SU-DHL-6 (cell line): ENCODE results near the gene KLB.

Experiments used
- H2AFZ ChIP-seq: fragments of 200-600 bp; sonication (generic); 2 replicates; pipeline ENCODE4 v1.6.1; 2014; ENCODE audit warnings: low read depth, mild to moderate bottlenecking, moderate library complexity, mixed read lengths, antibody characterized with exemption, low read length; ENCODE audit not compliant: severe bottlenecking
- H3F3A ChIP-seq: fragments of 200-600 bp; shearing (Covaris generic); 2 replicates; pipeline ENCODE4 v1.6.0; 2016; ENCODE audit warnings: antibody characterized with exemption, mild to moderate bottlenecking; ENCODE audit not compliant: insufficient read depth
- H3K27ac ChIP-seq: fragments of 200-600 bp; sonication (generic); 2 replicates; pipeline ENCODE4 v1.5.1; 2016; ENCODE audit warnings: low read depth, mild to moderate bottlenecking, low read length, moderate library complexity, mixed read lengths
- H3K27me3 ChIP-seq: fragments of 200-600 bp; sonication (generic), shearing (Covaris generic); 2 replicates; pipeline ENCODE4 v1.6.0; 2014; ENCODE audit warnings: mild to moderate bottlenecking, low read length
- H3K36me3 ChIP-seq: fragments of 200-600 bp; sonication (generic); 2 replicates; pipeline ENCODE4 v1.6.1; 2014; ENCODE audit warnings: mild to moderate bottlenecking, low read length, mixed read lengths
- H3K4me2 ChIP-seq: fragments of 300-600, 200-600 bp; shearing (Covaris generic), sonication (generic); 2 replicates; pipeline ENCODE4 v1.6.0; 2014; ENCODE audit warnings: low read length, low read depth, mild to moderate bottlenecking; ENCODE audit not compliant: poor library complexity, severe bottlenecking
- H3K4me3 ChIP-seq: fragments of 200-600 bp; sonication (generic); 2 replicates; pipeline ENCODE4 v1.5.1; 2014; ENCODE audit warnings: antibody characterized with exemption, low read length, mild to moderate bottlenecking, mixed read lengths; ENCODE audit not compliant: insufficient read depth, poor library complexity, severe bottlenecking
- H3K79me2 ChIP-seq: fragments of 200-600 bp; sonication (generic); 2 replicates; pipeline ENCODE4 v1.6.1; 2014; ENCODE audit warnings: mild to moderate bottlenecking, low read length, moderate library complexity; ENCODE audit not compliant: insufficient read depth
- H3K9ac ChIP-seq: fragments of 200-600 bp; sonication (generic); 2 replicates; pipeline ENCODE4 v1.7.0; 2014; ENCODE audit warnings: mild to moderate bottlenecking, low read length
- H3K9me2 ChIP-seq: fragments of 200-600 bp; sonication (generic); replicated peaks from 2 replicates; pipeline ENCODE4 v1.6.1; 2014; ENCODE audit warnings: low read length; ENCODE audit not compliant: insufficient read depth
- H3K9me3 ChIP-seq: fragments of 200-600 bp; sonication (generic); 2 replicates; pipeline ENCODE4 v1.6.1; 2014; ENCODE audit warnings: low read length, mixed read lengths; ENCODE audit not compliant: insufficient read depth
- H4K20me1 ChIP-seq: fragments of 200-600 bp; sonication (generic); 2 replicates; pipeline ENCODE4 v1.6.1; 2014; ENCODE audit warnings: low read depth, mild to moderate bottlenecking, antibody characterized with exemption, low read length, moderate library complexity, mixed read lengths
- EZH2phosphoT487 ChIP-seq: fragments of 200-600 bp; sonication (generic), shearing (Covaris generic); conservative IDR thresholded peaks from 2 replicates; pipeline ENCODE4 v1.6.1; 2018; ENCODE audit warnings: mild to moderate bottlenecking, antibody characterized with exemption, low read length, moderate library complexity, mixed read lengths
- TF ChIP-seq, protein P1 (sequence below): fragments of 200-600 bp; sonication (generic); IDR thresholded peaks from one replicate; pipeline ENCODE4 v1.5.1; 2017; ENCODE audit warnings: antibody characterized with exemption, mild to moderate bottlenecking, low read length, moderate library complexity; ENCODE audit not compliant: insufficient read depth, poor library complexity, severe bottlenecking

Gene KLB

GRCh38 chr4:39497909-39498726, 91.4 kb downstream of the KLB start:
- Histone ChIP-seq H3K4me2 (no peak overlapping the region), H3K27me3 (no peaks in the 10 kb centered on the region), H3K9ac (no peak overlapping the region), H2AFZ (no peak overlapping the region), H3F3A (no peaks in the 10 kb centered on the region), H3K9me2 (no peaks in the 10 kb centered on the region), H3K9me3 (no peaks in the 10 kb centered on the region), H3K79me2 (no peaks in the 10 kb centered on the region), H3K4me3 (no peak overlapping the region), H3K27ac (no peak overlapping the region), H3K36me3 (peaks cover 2% of the 10 kb centered on the region; the same call in 1 of the 2 replicates), H4K20me1 (no peaks in the 10 kb centered on the region)
- TF ChIP-seq, protein P1, sequence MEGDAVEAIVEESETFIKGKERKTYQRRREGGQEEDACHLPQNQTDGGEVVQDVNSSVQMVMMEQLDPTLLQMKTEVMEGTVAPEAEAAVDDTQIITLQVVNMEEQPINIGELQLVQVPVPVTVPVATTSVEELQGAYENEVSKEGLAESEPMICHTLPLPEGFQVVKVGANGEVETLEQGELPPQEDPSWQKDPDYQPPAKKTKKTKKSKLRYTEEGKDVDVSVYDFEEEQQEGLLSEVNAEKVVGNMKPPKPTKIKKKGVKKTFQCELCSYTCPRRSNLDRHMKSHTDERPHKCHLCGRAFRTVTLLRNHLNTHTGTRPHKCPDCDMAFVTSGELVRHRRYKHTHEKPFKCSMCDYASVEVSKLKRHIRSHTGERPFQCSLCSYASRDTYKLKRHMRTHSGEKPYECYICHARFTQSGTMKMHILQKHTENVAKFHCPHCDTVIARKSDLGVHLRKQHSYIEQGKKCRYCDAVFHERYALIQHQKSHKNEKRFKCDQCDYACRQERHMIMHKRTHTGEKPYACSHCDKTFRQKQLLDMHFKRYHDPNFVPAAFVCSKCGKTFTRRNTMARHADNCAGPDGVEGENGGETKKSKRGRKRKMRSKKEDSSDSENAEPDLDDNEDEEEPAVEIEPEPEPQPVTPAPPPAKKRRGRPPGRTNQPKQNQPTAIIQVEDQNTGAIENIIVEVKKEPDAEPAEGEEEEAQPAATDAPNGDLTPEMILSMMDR: no peak
- TF ChIP-seq EZH2phosphoT487: no peak

GRCh38 chr4:39498727-39499020, 91.9 kb downstream of the KLB start:
- Histone ChIP-seq H3K36me3 (peaks cover 2% of the 10 kb centered on the region; the same call in 1 of the 2 replicates), H2AFZ (no peak overlapping the region), H3K79me2 (no peaks in the 10 kb centered on the region), H3K4me3 (no peak overlapping the region), H3K27me3 (no peaks in the 10 kb centered on the region), H3F3A (no peaks in the 10 kb centered on the region), H3K9me2 (no peaks in the 10 kb centered on the region), H3K27ac (no peak overlapping the region), H3K4me2 (no peak overlapping the region), H3K9me3 (no peaks in the 10 kb centered on the region), H3K9ac (no peak overlapping the region), H4K20me1 (no peaks in the 10 kb centered on the region)
- TF ChIP-seq EZH2phosphoT487: no peak
- TF ChIP-seq, protein P1: no peak
